Choroid plexus epithelial cell (primary cell): ENCODE data around the gene RPS6KA2.

ENCODE experiments used
- DNase-seq: peaks from one replicate; pipeline ENCODE4 v3.0.0-alpha.2; 2010; ENCODE audit warnings: low read depth
- H3K4me3 ChIP-seq: 2 replicates; pipeline ENCODE4 v1.5.1; 2011; ENCODE audit warnings: low read depth, mild to moderate bottlenecking, control low read depth, low read length, moderate library complexity
- TF ChIP-seq, protein P1 (sequence below): conservative IDR thresholded peaks from 2 replicates; pipeline ENCODE4 v1.5.1; 2011; ENCODE audit warnings: low read depth, mild to moderate bottlenecking, control low read depth, inconsistent platforms, low read length, moderate library complexity

Gene RPS6KA2

DNA sequence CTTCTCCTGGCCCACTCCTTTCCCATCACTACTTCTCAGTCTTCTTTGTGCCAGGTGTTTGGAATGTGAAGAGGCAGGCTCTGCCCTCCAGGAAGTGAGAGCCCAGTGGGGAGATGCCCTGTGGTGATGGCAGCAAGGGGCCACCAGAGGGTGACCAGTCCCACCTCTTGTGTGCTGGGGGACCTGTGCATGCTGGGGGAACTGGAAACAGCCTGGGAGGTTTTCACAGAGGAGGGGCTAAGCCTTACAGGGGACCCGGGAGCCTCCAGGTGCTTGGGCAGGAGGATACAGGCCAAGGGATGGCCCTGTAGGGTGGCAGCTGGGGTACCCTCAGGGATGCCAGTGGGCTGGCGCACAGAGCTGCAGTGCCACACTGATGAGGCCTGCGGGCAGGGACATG is 112.9 kb downstream of the RPS6KA2 start:
- TF ChIP-seq, protein P1, sequence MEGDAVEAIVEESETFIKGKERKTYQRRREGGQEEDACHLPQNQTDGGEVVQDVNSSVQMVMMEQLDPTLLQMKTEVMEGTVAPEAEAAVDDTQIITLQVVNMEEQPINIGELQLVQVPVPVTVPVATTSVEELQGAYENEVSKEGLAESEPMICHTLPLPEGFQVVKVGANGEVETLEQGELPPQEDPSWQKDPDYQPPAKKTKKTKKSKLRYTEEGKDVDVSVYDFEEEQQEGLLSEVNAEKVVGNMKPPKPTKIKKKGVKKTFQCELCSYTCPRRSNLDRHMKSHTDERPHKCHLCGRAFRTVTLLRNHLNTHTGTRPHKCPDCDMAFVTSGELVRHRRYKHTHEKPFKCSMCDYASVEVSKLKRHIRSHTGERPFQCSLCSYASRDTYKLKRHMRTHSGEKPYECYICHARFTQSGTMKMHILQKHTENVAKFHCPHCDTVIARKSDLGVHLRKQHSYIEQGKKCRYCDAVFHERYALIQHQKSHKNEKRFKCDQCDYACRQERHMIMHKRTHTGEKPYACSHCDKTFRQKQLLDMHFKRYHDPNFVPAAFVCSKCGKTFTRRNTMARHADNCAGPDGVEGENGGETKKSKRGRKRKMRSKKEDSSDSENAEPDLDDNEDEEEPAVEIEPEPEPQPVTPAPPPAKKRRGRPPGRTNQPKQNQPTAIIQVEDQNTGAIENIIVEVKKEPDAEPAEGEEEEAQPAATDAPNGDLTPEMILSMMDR, result peak; percentile 18
- DNase-seq, result no peak

DNA sequence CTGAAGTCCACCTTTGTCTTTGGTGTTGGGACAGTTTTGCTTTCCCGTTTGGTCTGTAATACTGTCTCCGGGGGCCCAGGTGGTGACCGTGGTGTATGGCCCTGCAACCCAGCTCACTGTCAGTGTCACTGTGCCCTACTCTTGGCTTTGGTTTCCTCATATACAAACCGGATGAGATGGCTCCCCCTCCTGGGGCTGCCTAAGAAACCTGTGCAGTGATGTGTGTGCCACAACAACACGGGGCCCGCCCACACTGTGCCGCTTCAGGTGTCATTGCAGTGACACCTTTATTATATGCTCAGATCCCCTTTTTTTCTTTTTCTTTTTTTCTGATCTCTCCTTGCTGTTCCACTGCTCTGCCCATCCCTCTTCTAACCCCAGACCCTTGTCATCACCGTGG is 114.5 kb downstream of the RPS6KA2 start:
- TF ChIP-seq, protein P1, result no peak
- no peak for DNase-seq
- no peak overlapping the region for H3K4me3 ChIP-seq

More for the DNA sequence above, 112.9 kb downstream of the RPS6KA2 start:
- H3K4me3 ChIP-seq, result no peak overlapping the region

DNA sequence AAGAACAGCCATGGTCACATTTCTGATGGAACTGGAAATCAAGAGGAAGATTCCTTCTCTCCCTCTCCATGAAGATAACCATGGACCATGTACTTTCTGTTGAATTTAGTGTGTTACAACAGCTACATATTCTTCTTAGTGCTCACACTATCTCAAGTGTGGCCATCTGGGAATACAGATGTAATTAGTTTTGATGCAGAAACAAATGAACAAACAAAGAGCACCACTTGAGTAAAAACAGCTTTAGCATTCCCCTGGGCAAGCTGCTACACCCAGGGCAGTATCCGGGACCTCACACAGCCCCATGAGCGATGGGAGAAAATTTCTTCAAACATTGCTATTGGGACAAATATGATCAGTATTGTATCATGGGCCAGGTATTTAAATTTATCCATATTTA is 115.7 kb downstream of the RPS6KA2 start:
- no peak for DNase-seq
- no peak overlapping the region for H3K4me3 ChIP-seq
- TF ChIP-seq, protein P1, result no peak

DNA sequence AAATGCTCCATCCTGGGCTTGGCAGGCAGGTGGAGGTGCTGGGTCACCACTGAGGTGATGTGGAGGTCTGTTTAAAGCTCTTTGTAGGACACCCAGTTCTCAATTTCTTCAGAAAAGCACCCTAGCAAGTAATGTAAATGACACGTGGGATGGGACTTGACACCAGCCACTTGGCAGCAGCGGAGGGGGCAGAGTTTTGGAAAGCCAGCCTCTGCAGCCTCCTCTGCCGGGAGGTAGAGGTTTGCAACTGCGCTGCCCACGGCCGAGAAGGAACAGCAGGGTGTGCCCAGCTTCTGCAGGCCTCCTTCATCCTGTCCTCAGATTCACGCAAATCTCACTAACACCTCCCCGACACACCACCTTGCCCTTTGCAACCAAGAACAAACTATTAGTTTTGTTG is 117.9 kb downstream of the RPS6KA2 start:
- H3K4me3 ChIP-seq, result no peak overlapping the region
- TF ChIP-seq, protein P1, result no peak
- DNase-seq, result no peak

DNA sequence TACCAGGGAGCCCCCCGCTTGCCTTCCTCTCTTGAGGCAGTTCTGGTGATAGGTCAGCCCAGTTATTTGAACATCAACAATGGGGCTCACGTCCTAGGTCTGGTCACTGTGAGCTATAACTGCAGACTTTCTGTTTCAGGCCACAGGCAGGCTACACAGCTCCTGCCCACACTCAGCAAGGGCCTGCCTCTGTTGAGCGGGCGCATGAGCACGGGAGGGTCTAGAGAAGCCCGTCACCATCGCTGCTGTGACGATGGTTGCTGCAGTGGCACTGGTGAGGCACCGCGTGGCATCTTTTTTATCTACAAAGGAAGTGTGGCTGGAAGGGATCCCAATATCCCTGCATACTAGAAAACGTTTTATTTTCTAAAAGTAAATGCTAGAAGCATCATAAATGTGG is 118.3 kb downstream of the RPS6KA2 start:
- TF ChIP-seq, protein P1, result no peak
- H3K4me3 ChIP-seq, result no peak overlapping the region
- no peak for DNase-seq

DNA sequence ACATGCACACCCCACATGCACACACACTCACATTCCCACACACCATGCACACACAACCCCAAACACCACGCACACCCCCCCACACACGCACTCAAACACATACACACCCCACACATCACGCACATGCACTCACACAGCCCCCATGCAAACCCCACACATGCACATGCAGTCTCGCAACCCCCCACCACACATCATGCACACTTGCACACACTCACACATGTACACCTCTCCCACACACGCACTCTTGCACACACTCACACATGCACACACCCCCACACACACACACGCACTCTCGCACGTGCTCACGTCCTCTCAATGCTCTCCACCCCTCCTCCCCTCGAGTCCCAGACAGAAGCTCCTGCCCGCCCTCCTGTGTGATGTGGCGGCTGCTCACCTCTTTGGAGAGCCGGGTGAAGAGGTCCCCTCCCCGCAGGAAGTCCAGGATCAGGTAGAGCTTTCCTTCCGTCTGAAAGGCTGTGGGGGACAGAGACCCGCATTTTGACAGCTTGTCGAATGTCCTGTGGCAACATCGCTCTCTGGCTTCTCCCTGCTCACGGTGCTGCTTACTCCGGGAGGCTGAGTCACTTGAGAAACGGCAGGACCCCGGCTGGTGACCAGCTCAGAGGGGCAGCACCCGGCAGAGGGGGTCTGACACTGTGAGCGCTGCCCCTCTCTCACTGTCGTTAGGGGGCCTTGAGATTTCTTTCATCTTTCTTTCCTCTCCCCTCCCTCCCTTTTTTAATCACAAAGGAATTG is 119.1 kb downstream of the RPS6KA2 start:
- DNase-seq, result no peak
- H3K4me3 ChIP-seq, result no peak overlapping the region
- TF ChIP-seq, protein P1, result no peak

DNA sequence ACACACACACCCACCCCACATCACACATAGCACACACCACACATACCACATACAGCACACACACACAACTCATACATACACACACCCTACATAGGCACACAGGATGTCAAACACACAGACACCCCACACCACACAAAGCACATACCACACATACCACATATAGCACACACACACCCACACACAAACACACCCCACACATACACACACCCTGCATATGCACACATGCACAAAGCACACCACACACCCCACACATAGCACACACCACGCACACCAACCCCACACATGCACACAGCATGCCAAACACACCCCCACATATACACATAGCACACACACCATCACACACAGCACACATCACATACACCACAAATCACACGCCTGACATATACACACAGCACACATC is 119.7 kb downstream of the RPS6KA2 start:
- DNase-seq, result no peak
- no peak overlapping the region for H3K4me3 ChIP-seq
- TF ChIP-seq, protein P1, result no peak
